Measurements from ENCODE around the gene C8A. TPM values are rescaled to one million over a fixed set of nuclear protein-coding genes. Genes with fewer than 3 reads are reported as not detected.
A peak's percentile ranks its signal among the peaks of the same experiment; 100 is the strongest.

Gene C8A
- total RNA-seq, 1 donor from 2014 or later, result not detected

DNA sequence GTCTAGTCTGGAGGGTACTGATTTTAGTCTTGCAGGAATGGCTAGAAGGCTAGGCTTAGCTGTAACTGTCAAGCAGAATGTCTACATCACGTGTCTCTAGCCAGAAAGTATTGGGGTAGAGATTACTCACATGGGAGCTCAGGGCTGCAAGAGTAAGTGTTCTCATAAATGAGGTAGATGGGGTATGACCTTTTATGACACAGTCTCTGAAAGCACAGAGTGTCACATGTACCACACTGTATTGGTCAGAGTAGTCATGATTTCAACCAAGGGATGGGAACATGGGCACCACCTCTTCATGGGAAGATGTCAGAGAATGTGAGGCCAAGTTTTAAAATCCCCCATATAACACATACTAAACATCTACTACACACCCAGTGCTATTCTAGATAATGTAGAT is 38.3 kb upstream of the C8A start:
- intact Hi-C loops (cut with DNase I), result no loop called here
- no peak overlapping the region for H3K4me3 ChIP-seq
- no peaks in the 10 kb centered on the region for H3K36me3 ChIP-seq
- H3K27me3 ChIP-seq, result no peaks in the 10 kb centered on the region
- no peak for DNase-seq (ENCODE audit: extremely low spot score in 2 of 2)
- H3K27ac ChIP-seq, result no peak overlapping the region
- H3K9me3 ChIP-seq, result no peaks in the 10 kb centered on the region
- H3K4me1 ChIP-seq, result peaks cover 17% of the 10 kb centered on the region
- no peak for TF ChIP-seq POLR2A (IDR thresholded peaks at IDR 0.05)

DNA sequence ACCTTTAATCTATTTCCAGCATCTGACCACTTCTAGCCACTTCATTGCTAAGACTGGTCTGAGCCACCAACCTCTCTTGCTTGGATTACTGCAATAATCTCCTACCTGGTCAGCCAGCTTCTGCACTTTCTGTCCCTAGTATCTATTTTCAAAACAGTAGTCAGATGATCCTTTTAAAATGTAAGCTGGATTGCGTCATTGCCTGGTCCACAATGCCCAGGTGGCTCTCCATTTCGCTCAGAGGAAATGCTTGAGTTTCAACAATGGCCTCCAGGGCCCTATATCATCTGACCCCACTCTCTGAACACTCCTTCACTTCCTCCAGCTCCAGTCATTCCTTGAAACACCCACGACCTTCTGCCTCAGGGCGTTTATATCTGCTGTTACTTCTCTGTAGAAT is 37.7 kb upstream of the C8A start:
- peaks cover 17% of the 10 kb centered on the region for H3K4me1 ChIP-seq
- intact Hi-C loops (cut with DNase I), result no loop called here
- H3K36me3 ChIP-seq, result no peaks in the 10 kb centered on the region
- no peak for TF ChIP-seq POLR2A (IDR thresholded peaks at IDR 0.05)
- TF ChIP-seq, protein P1, sequence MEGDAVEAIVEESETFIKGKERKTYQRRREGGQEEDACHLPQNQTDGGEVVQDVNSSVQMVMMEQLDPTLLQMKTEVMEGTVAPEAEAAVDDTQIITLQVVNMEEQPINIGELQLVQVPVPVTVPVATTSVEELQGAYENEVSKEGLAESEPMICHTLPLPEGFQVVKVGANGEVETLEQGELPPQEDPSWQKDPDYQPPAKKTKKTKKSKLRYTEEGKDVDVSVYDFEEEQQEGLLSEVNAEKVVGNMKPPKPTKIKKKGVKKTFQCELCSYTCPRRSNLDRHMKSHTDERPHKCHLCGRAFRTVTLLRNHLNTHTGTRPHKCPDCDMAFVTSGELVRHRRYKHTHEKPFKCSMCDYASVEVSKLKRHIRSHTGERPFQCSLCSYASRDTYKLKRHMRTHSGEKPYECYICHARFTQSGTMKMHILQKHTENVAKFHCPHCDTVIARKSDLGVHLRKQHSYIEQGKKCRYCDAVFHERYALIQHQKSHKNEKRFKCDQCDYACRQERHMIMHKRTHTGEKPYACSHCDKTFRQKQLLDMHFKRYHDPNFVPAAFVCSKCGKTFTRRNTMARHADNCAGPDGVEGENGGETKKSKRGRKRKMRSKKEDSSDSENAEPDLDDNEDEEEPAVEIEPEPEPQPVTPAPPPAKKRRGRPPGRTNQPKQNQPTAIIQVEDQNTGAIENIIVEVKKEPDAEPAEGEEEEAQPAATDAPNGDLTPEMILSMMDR (IDR thresholded peaks at IDR 0.05), result no peak
- TF ChIP-seq POLR2AphosphoS5 (IDR thresholded peaks at IDR 0.05; ENCODE audit: insufficient read depth in 1 of 2, low read depth in 1 of 2), result no peak
- H3K27ac ChIP-seq, result no peak overlapping the region
- H3K9me3 ChIP-seq, result no peaks in the 10 kb centered on the region
- DNase-seq (ENCODE audit: extremely low spot score in 2 of 2), result no peak
- no peak overlapping the region for H3K4me3 ChIP-seq
- H3K27me3 ChIP-seq, result no peaks in the 10 kb centered on the region

DNA sequence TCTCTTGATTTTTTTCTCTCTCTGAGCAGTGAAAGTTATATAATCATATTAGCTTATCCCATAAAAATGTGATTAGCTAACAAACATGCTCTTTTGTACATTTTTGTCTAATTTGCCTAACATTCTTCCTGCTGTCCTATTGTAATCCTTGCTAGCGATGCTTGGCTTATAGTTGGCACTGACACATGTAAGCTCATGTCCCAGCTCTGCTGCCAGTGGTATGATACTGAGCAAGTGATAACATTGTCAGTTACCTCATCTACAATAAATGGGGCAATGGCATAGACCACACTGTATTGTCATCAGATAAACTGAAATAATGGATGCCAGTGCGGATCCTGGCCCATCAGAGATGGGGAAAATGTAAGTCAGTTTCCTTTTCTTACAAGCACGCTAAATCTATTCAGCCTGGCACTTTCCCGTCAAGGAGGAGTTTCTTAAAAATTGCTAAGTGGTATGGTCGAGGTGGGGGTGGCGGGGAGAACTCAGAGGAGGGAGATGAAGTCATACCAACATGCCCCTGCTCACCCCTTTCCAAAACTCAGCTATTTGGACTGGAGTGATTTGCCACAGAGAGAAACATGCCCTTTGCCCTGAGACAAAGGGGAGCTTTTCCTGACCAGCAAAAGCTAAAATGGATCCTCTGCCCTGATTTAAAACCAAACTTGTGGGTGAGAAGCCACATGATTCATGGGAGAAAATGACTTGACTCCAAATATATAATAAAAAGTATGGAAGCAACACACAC is 36.7 kb upstream of the C8A start:
- Histone ChIP-seq H3K4me1 (peaks cover 17% of the 10 kb centered on the region), H3K4me3 (no peak overlapping the region), H3K9me3 (no peaks in the 10 kb centered on the region)

DNA sequence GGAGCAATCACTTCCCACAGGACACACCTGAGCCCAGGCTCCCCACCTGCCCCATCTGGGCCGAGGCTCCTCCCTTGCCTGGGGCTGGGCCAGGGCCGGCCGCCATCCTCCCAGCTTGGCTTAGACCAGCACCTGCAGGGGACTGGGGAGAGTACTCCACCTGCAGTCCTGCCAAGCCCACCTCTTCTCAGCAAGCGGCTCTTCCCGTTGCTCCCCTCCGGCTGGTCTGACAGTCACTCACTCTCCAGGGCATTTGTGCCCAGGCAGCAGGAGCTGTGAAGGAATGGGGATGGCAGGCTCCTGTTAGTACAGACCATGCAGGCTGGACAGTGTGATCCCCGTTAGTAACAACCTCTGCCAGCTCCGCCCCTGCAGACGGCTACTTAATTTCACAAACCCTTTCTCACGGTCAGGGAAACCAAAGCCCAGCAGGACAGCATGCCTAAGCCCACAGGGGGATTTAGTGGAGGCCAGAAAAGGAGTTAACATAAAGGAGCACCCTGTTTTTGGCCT is 35.2 kb upstream of the C8A start, which contains the start of gene FYB2:
Gene FYB2 (minus strand): TSS at position 18 of the 513 bp plus-strand sequence. CDS start 114 bp downstream, outside the sequence.
- Histone ChIP-seq H3K4me3 (no peak within 1 kb of the TSS), H3K27ac (no peak within 1 kb of the TSS), H3K4me1 (peaks cover 17% of the 10 kb centered on the region), H3K36me3 (no peaks in the 10 kb centered on the region), H3K9me3 (no peaks in the 10 kb centered on the region), H3K27me3 (no peaks in the 10 kb centered on the region)
- intact Hi-C loops (cut with DNase I), result no loop called here
- DNase-seq (ENCODE audit: extremely low spot score in 2 of 2), result no peak
- no peak for TF ChIP-seq POLR2A (IDR thresholded peaks at IDR 0.05)
- TF ChIP-seq, protein P1 (IDR thresholded peaks at IDR 0.05), result no peak
- TF ChIP-seq POLR2AphosphoS5 (IDR thresholded peaks at IDR 0.05; ENCODE audit: insufficient read depth in 1 of 2, low read depth in 1 of 2), result no peak

More for the DNA sequence above, 36.7 kb upstream of the C8A start:
- TF ChIP-seq, protein P1 (IDR thresholded peaks at IDR 0.05), result no peak
- TF ChIP-seq POLR2AphosphoS5 (IDR thresholded peaks at IDR 0.05; ENCODE audit: insufficient read depth in 1 of 2, low read depth in 1 of 2) (no peak), POLR2A (IDR thresholded peaks at IDR 0.05) (no peak)
- no peak for DNase-seq (ENCODE audit: extremely low spot score in 2 of 2)
- intact Hi-C loops (cut with DNase I), result no loop called here
- H3K36me3 ChIP-seq, result no peaks in the 10 kb centered on the region
- H3K27ac ChIP-seq, result no peak overlapping the region
- H3K27me3 ChIP-seq, result no peaks in the 10 kb centered on the region

DNA sequence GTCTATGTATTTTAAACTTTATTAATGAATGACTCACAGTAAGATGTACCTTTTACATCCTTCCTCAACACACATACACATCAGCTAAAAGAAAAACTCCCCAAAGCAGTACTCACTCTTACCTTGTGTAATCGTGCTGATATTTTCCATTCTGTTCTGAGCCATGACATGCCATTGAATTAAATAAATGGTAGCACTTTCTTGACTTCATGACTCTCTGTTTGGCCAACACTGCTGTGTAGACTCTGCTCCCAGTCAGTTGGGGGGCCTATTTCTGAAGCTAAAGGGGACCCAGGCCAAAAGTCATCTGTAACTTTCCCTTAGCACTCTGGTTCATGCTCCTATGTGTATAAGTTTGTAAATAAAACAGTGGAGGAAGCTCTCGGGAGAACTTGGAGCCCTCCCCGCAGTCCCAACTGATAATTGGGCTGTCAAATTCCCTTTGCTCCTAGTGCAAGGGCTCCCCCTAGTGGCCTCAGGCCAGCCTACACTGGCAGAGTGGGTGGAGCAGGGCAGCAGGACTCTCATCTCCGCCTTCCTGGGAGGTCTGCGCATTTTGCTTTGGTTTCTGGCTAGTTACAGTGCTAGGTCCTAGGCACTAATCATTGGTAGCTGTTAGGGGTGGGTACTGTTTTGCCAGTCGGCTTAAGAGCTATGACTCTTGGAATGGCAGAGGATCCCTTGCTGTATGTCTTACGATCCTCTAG is 33.7 kb upstream of the C8A start:
- H3K9me3 ChIP-seq, result no peaks in the 10 kb centered on the region
- intact Hi-C loops (cut with DNase I), result no loop called here
- DNase-seq (ENCODE audit: extremely low spot score in 2 of 2), result no peak
- no peaks in the 10 kb centered on the region for H3K36me3 ChIP-seq
- TF ChIP-seq, protein P1 (IDR thresholded peaks at IDR 0.05), result peak; percentile 43 to 61 (median 45)
- TF ChIP-seq POLR2AphosphoS5 (IDR thresholded peaks at IDR 0.05; ENCODE audit: insufficient read depth in 1 of 2, low read depth in 1 of 2), result no peak
- no peaks in the 10 kb centered on the region for H3K27me3 ChIP-seq
- no peak overlapping the region for H3K4me3 ChIP-seq
- no peak overlapping the region for H3K27ac ChIP-seq
- H3K4me1 ChIP-seq, result peaks cover 17% of the 10 kb centered on the region
